BLaER1 treated with 17β-estradiol and CSF1 and Interleukin-3, amounts not matched to agents 10 nM and 100 nM (cell line): ENCODE data around the gene PIM3.

Source experiments
- H3K27ac ChIP-seq, 11 experiments: shearing (Covaris generic); formaldehyde crosslinking; 2 replicates each; pipeline ENCODE4 v1.8.1; 2022
- H3K27me3 ChIP-seq, 11 experiments: shearing (Covaris generic); formaldehyde crosslinking; 2 replicates each; pipeline ENCODE4 v1.8.1; 2022
- H3K36me3 ChIP-seq, 11 experiments: shearing (Covaris generic); formaldehyde crosslinking; 2 replicates each; pipeline ENCODE4 v1.8.1; 2022
- H3K4me1 ChIP-seq, 10 experiments: shearing (Covaris generic); formaldehyde crosslinking; 2 replicates each; pipeline ENCODE4 v1.8.1; 2022
- H3K4me2 ChIP-seq, 11 experiments: shearing (Covaris generic); formaldehyde crosslinking; 2 replicates each; pipeline ENCODE4 v1.8.1; 2022
- H3K4me3 ChIP-seq, 10 experiments: shearing (Covaris generic); formaldehyde crosslinking; 2 replicates each; pipeline ENCODE4 v1.8.1; 2022
- H3K9ac ChIP-seq, 11 experiments: shearing (Covaris generic); formaldehyde crosslinking; 2 replicates each; pipeline ENCODE4 v1.8.1; 2022
- H3K9me3 ChIP-seq, 11 experiments: shearing (Covaris generic); formaldehyde crosslinking; replicated peaks in 1 of 11; 2 replicates each; pipeline ENCODE4 v1.8.1; 2022
- H4K20me1 ChIP-seq, 11 experiments: shearing (Covaris generic); formaldehyde crosslinking; 2 replicates each; pipeline ENCODE4 v1.8.1; 2022
- Cebpa-rat ChIP-seq, 11 experiments: shearing (Covaris generic); IDR thresholded peaks; 2 replicates each; pipeline ENCODE4 v1.8.1; 2022

Gene PIM3

GRCh38 chr22:49965091-49966040, 4.8 kb downstream of the PIM3 start:
- H3K9me3 ChIP-seq: no peaks in the 10 kb centered on the region
- peak overlapping the region in 10 of 11 experiments; percentile 18 to 86 (median 82); a peak in 13 of 22 replicates for H3K27ac ChIP-seq
- peak overlapping the region in 4 of 10 experiments; percentile 47 to 98 (median 95); a peak in 7 of 20 replicates for H3K4me3 ChIP-seq
- H3K9ac ChIP-seq: peak overlapping the region; percentile 57 to 95 (median 75); a peak in 18 of 22 replicates
- H3K4me2 ChIP-seq: peak overlapping the region; percentile 96 to 100 (median 98)
- peaks cover 66 to 79% (median 70%) of the 10 kb centered on the region in 10 experiments for H3K4me1 ChIP-seq
- peaks cover 14 to 41% (median 32%) of the 10 kb centered on the region in 11 experiments for H3K36me3 ChIP-seq
- H3K27me3 ChIP-seq: peaks cover 0 to 5% (median 0%) of the 10 kb centered on the region in 11 experiments; a peak in 2 of 22 replicates
- TF ChIP-seq Cebpa-rat (IDR thresholded peaks at IDR 0.05): no peak
- peaks cover 47 to 97% (median 66%) of the 10 kb centered on the region in 11 experiments for H4K20me1 ChIP-seq

GRCh38 chr22:49966041-49966773, 5.6 kb downstream of the PIM3 start:
- peaks cover 14 to 41% (median 32%) of the 10 kb centered on the region in 11 experiments for H3K36me3 ChIP-seq
- H3K9ac ChIP-seq: peak overlapping the region; percentile 66 to 95 (median 75)
- peaks cover 45 to 93% (median 60%) of the 10 kb centered on the region in 11 experiments for H4K20me1 ChIP-seq
- peaks cover 75 to 87% (median 78%) of the 10 kb centered on the region in 10 experiments for H3K4me1 ChIP-seq
- peaks cover 0 to 12% (median 3%) of the 10 kb centered on the region in 11 experiments; a peak in 18 of 22 replicates for H3K27me3 ChIP-seq
- H3K27ac ChIP-seq: peak overlapping the region; percentile 54 to 86 (median 82); a peak in 21 of 22 replicates
- peak overlapping the region; percentile 96 to 100 (median 98) for H3K4me2 ChIP-seq
- no peak for TF ChIP-seq Cebpa-rat (IDR thresholded peaks at IDR 0.05)
- H3K4me3 ChIP-seq: peak overlapping the region in 5 of 10 experiments; percentile 8 to 98 (median 93); a peak in 7 of 20 replicates
- no peaks in the 10 kb centered on the region for H3K9me3 ChIP-seq

DNA sequence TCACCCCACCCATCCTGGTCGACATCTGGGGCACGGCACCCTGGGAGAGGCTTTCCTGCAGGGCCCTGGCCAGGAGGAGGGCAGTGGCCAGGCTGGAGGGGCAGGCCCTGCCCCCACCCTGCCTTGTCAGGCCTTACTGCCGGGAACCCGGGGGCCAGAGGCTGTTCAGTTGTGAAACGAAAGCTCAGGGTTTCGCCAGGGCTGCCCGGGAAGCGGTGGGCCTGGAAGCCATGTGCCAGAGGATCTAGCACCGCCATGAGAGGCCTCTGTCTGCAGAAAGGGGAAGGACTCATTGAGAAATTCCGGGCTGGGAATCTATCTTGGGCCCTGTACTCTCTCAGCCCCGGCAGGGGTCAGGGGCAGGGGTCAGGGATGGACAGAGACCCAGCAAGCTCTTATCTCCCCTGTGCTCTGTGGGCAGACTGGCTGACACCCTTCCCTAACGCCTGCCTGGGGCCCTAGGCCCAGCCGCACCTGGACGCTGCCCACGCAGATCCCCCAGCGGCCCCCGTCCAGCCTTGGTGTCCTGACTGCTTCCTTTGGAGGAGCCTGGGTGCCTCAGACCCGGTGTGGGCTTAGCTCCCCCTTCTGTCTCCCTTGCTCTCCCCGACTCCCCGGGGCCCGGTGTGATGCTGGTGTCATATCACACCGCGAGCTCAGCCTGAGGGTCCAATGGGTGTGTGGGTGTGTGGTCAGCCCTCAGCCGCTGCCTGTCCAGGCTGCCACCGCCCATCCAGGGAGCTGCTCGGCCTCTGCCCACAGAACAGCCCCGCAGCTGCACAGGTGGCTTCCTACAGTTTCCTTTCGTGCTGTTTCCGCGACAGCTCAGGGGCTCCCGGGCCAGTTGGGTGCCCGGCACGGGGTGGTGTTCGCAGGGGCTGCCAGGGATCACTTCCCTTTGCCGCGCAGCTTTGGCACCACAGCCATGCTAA, 6.5 kb downstream of the PIM3 start:
- Histone ChIP-seq H3K9me3 (no peaks in the 10 kb centered on the region), H3K27me3 (peaks cover 6 to 20% (median 12%) of the 10 kb centered on the region in 11 experiments; a peak in 21 of 22 replicates), H3K4me2 (peak overlapping the region; percentile 96 to 100 (median 98)), H3K4me1 (peaks cover 78 to 95% (median 82%) of the 10 kb centered on the region in 10 experiments), H3K27ac (peak overlapping the region; percentile 54 to 86 (median 82)), H4K20me1 (peaks cover 37 to 87% (median 51%) of the 10 kb centered on the region in 11 experiments), H3K36me3 (peaks cover 14 to 33% (median 25%) of the 10 kb centered on the region in 11 experiments), H3K4me3 (peak overlapping the region in 8 of 10 experiments; percentile 3 to 98 (median 34); a peak in 11 of 20 replicates), H3K9ac (peak overlapping the region; percentile 66 to 95 (median 75))
- TF ChIP-seq Cebpa-rat (IDR thresholded peaks at IDR 0.05): peak in 5 of 11 experiments; percentile 13 to 66 (median 23); a peak in 4 of 22 replicates

DNA sequence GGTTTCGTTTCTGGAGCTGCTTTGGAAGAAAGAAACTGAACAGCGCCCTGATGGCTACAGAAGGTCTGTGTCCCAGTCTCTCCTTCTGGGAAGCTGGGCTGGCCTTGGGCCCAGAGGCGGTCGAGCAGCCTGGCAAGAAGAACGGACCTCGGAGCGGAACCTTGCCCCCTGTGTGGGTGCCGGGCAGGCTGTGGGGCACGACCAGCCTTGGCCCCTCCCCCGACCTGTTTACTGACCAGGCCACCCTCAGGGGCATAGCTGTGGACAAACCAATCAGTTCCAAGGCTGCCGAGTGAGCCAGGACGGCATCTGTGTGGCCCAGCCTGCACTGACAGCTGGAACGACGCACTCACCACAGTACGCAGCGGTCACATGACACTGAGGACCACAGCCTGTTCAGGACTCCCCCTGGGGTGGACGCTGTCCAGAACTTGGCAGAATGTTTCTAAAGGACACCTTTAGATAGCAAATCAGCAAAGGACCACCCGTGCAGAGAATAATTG, 7.2 kb downstream of the PIM3 start:
- no peaks in the 10 kb centered on the region for H3K9me3 ChIP-seq
- H4K20me1 ChIP-seq: peaks cover 31 to 80% (median 46%) of the 10 kb centered on the region in 11 experiments
- H3K4me2 ChIP-seq: peak overlapping the region; percentile 96 to 100 (median 98)
- H3K27me3 ChIP-seq: peaks cover 7 to 26% (median 18%) of the 10 kb centered on the region in 11 experiments; a peak in 21 of 22 replicates
- peak overlapping the region; percentile 54 to 86 (median 82); a peak in 21 of 22 replicates for H3K27ac ChIP-seq
- no peak for TF ChIP-seq Cebpa-rat (IDR thresholded peaks at IDR 0.05)
- peaks cover 10 to 30% (median 21%) of the 10 kb centered on the region in 11 experiments for H3K36me3 ChIP-seq
- peak overlapping the region; percentile 66 to 95 (median 75); a peak in 20 of 22 replicates for H3K9ac ChIP-seq
- peak overlapping the region in 3 of 10 experiments; percentile 23 to 42 (median 27); a peak in 3 of 20 replicates for H3K4me3 ChIP-seq
- peaks cover 75 to 94% (median 79%) of the 10 kb centered on the region in 10 experiments for H3K4me1 ChIP-seq

DNA sequence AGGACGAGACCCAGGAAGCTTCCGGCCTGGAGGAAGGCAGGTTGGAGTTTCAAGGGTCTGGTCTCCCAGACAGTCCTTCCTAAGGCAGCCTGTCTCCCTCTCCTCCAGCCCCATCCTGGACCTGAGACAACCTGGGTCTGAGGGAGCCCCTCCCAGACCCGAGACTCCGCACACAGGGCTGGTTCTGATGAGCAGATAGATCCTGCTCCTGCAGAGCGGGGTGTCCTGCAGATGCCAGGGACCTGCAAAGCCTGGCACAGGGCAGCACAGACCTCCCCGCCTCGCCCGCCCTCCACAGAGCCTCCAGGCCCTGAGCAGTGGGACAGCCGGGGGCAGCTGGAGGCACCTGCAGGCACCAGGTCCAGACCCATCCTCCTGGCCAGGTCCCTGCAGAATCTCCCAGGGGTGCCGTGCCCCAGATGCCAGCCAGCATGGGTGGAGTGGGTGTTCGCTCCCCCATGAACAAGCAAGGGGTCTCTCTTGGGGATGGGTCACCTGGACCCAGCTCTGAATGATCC, 7.8 kb downstream of the PIM3 start:
- peaks cover 4 to 24% (median 15%) of the 10 kb centered on the region in 11 experiments for H3K36me3 ChIP-seq
- peaks cover 68 to 87% (median 73%) of the 10 kb centered on the region in 10 experiments for H3K4me1 ChIP-seq
- peak overlapping the region in 10 of 11 experiments; percentile 96 to 100 (median 98); a peak in 13 of 22 replicates for H3K4me2 ChIP-seq
- no peak overlapping the region for H3K4me3 ChIP-seq
- H4K20me1 ChIP-seq: peaks cover 25 to 74% (median 40%) of the 10 kb centered on the region in 11 experiments
- H3K9me3 ChIP-seq: no peaks in the 10 kb centered on the region
- TF ChIP-seq Cebpa-rat (IDR thresholded peaks at IDR 0.05): no peak
- H3K27ac ChIP-seq: peak overlapping the region in 5 of 11 experiments; percentile 82 to 86 (median 83); a peak in 5 of 22 replicates
- peaks cover 7 to 26% (median 18%) of the 10 kb centered on the region in 11 experiments; a peak in 21 of 22 replicates for H3K27me3 ChIP-seq
- peak overlapping the region in 3 of 11 experiments; percentile 90 to 95 (median 95); a peak in 6 of 22 replicates for H3K9ac ChIP-seq

- Histone ChIP-seq H3K4me3 (no peak overlapping the region), H3K9me3 (no peaks in the 10 kb centered on the region), H3K27ac (peak overlapping the region in 2 of 11 experiments; percentile 2 to 31; a peak in 3 of 22 replicates), H3K36me3 (peaks cover 0 to 17% (median 9%) of the 10 kb centered on the region in 11 experiments; a peak in 13 of 22 replicates), H3K4me2 (peak overlapping the region in 3 of 11 experiments; percentile 99 to 100 (median 100); a peak in 5 of 22 replicates), H3K27me3 (peaks cover 7 to 26% (median 18%) of the 10 kb centered on the region in 11 experiments; a peak in 21 of 22 replicates), H4K20me1 (peaks cover 18 to 67% (median 33%) of the 10 kb centered on the region in 11 experiments), H3K9ac (no peak overlapping the region), H3K4me1 (peaks cover 62 to 81% (median 66%) of the 10 kb centered on the region in 10 experiments)
- TF ChIP-seq Cebpa-rat (IDR thresholded peaks at IDR 0.05): no peak
Measured at GRCh38 chr22:49968831-49969661, 8.5 kb downstream of the PIM3 start.
